A549 (cell line): Measurements from ENCODE around the gene CREB5. TPM values are rescaled to one million over a fixed set of nuclear protein-coding genes. Genes with fewer than 3 reads are reported as not detected.

Experiments
- ATAC-seq, 2 experiments: fragments of 200-7000 bp in 1 of 2; fragments of >200 bp in 1 of 2; cut with Nextera tagmentation in 1 of 2; cut with Tn5 transposase in 1 of 2; 3 replicates each; pipeline versions ENCODE4 v1.8.0 to v1.9.1; 2018 to 2020; ENCODE audit warnings: mild to moderate bottlenecking in 1 of 2, moderate library complexity in 1 of 2
- CTCF ChIA-PET: fragments of 300-600 bp; sonication (Branson Sonifier 250); formaldehyde crosslinking; extraction: SDS; loops from one replicate; lab custom pipeline; 2021; ENCODE audit warnings: antibody characterized with exemption, inconsistent platforms; lab: Yijun Ruan, JAX
- POLR2A ChIA-PET: fragments of 350-600 bp; formaldehyde crosslinking; extraction: SDS; loops from one replicate; lab custom pipeline; 2021; ENCODE audit warnings: antibody characterized with exemption, inconsistent platforms; lab: Yijun Ruan, JAX
- DNase-seq, 2 experiments: peaks; one replicate each; pipeline versions ENCODE4 v3.0.0 to v3.0.0-alpha.2; 2011 to 2016; ENCODE audit warnings: low read depth in 1 of 2, low spot score in 1 of 2
- FAIRE-seq: peaks from 2 replicates; lab custom pipeline; 2011; peaks lifted over from hg19 to GRCh38; lab: Jason Lieb, UNC
- H3K27ac ChIP-seq, 2 experiments: fragments of >200 bp; sonication (Bioruptor Twin); formaldehyde crosslinking; 3 replicates each; pipeline ENCODE4 v1.5.1; 2016 to 2017
- H3K4me1 ChIP-seq: fragments of >200 bp; sonication (Bioruptor Twin); formaldehyde crosslinking; 3 replicates; pipeline ENCODE4 v1.6.1; 2016
- H3K4me2 ChIP-seq: fragments of >200 bp; sonication (Bioruptor Twin); formaldehyde crosslinking; 3 replicates; pipeline ENCODE4 v1.6.1; 2016
- H3K4me3 ChIP-seq: fragments of >200 bp; sonication (Bioruptor Twin); formaldehyde crosslinking; 3 replicates; pipeline ENCODE4 v1.5.1; 2016
- H3K9me3 ChIP-seq: fragments of >200 bp; sonication (Bioruptor Twin); formaldehyde crosslinking; 3 replicates; pipeline ENCODE4 v1.6.1; 2016
- BCL3 ChIP-seq: fragments of >200 bp; sonication (Bioruptor Twin); formaldehyde crosslinking; IDR thresholded peaks from 3 replicates; pipeline ENCODE4 v1.6.1; 2016
- CTCF ChIP-seq: fragments of >200 bp; sonication (Bioruptor Twin); formaldehyde crosslinking; IDR thresholded peaks from 3 replicates; pipeline ENCODE4 v1.5.1; 2016
- E2F6 ChIP-seq: IDR thresholded peaks from 2 replicates; pipeline ENCODE4 v1.6.1; 2012; ENCODE audit warnings: low read depth, borderline replicate concordance
- EP300 ChIP-seq, 2 experiments: fragments of >200 bp; sonication (Bioruptor Twin); formaldehyde crosslinking; IDR thresholded peaks; 2 replicates in 1 of 2; 3 replicates in 1 of 2; pipeline ENCODE4 v1.6.1; 2016 to 2017
- FOXS1 ChIP-seq: fragments of 250-450 bp; sonication (Bioruptor Pico); IDR thresholded peaks from 2 replicates; pipeline ENCODE4 v1.5.0; 2020; ENCODE audit warnings: mild to moderate bottlenecking, moderate library complexity
- HOXB5 ChIP-seq: fragments of 250-450 bp; sonication (Bioruptor Pico); IDR thresholded peaks from 2 replicates; pipeline ENCODE4 v1.5.0; 2020; ENCODE audit warnings: mild to moderate bottlenecking, moderate library complexity
- JUN ChIP-seq, 2 experiments: fragments of >200 bp; sonication (Bioruptor Twin); formaldehyde crosslinking; IDR thresholded peaks; 2 replicates in 1 of 2; 3 replicates in 1 of 2; pipeline ENCODE4 v1.6.1; 2016 to 2017
- MYC ChIP-seq: IDR thresholded peaks from 2 replicates; pipeline ENCODE4 v1.6.1; 2012; ENCODE audit warnings: mild to moderate bottlenecking, inconsistent platforms, low read length, improper control_type of control experiment, borderline replicate concordance
- RARB ChIP-seq: fragments of 250-450 bp; sonication (Bioruptor Pico); IDR thresholded peaks from 2 replicates; pipeline ENCODE4 v1.8.0; 2021; ENCODE audit warnings: mild to moderate bottlenecking, moderate library complexity
- RCOR1 ChIP-seq: fragments of 150-350 bp; IDR thresholded peaks from 2 replicates; pipeline ENCODE4 v1.6.1; 2014; ENCODE audit warnings: antibody characterized with exemption, low read length, low read depth
- REST ChIP-seq: fragments of 200-600 bp; sonication (generic); IDR thresholded peaks from 2 replicates; pipeline ENCODE4 v1.6.1; 2016; ENCODE audit warnings: antibody characterized with exemption, mild to moderate bottlenecking, moderate library complexity
- RFX5 ChIP-seq: fragments of 450-650 bp; IDR thresholded peaks from 2 replicates; pipeline ENCODE4 v1.7.1; 2014; ENCODE audit warnings: antibody characterized with exemption, mild to moderate bottlenecking, moderate library complexity
- SMC3 ChIP-seq: fragments of >200 bp; sonication (Bioruptor Twin); formaldehyde crosslinking; IDR thresholded peaks from 3 replicates; pipeline ENCODE4 v1.6.1; 2018; ENCODE audit warnings: inconsistent platforms
- SREBF2 ChIP-seq: fragments of 450-650 bp; IDR thresholded peaks from 2 replicates; pipeline ENCODE4 v1.6.1; 2014; ENCODE audit warnings: mild to moderate bottlenecking, moderate library complexity
- TFCP2L1 ChIP-seq: fragments of 250-450 bp; sonication (Bioruptor Pico); IDR thresholded peaks from 2 replicates; pipeline ENCODE4 v1.5.0; 2021; ENCODE audit warnings: mild to moderate bottlenecking
- ZSCAN20 ChIP-seq: fragments of 250-450 bp; sonication (Bioruptor Pico); IDR thresholded peaks from 2 replicates; pipeline ENCODE4 v1.8.0; 2022; ENCODE audit warnings: mild to moderate bottlenecking, moderate library complexity
- whole genome bisulfite sequencing: methylation state at CpG from one replicate; pipeline ENCODE4 v1.1.6; 2017; ENCODE audit errors: missing lambda C conversion rate; 5-methylcytosine and 5-hydroxymethylcytosine counted together
- polyA plus RNA-seq, 4 experiments: library from polyadenylated mRNA; depleted of rRNA in 3 of 4; stranded (reverse); fragments of >200 nt; fragmentation: RNase III in 1 of 4; extraction: RNeasy Plus Mini Kit Qiagen cat#74134 plus additional on column Dnase treatment in 1 of 4; gene quantifications; 2 replicates in 3 of 4; 3 replicates in 1 of 4; pipeline ENCODE4 v1.2.3, GENCODE V29; 2011 to 2017

The CREB5 gene
- polyA plus RNA-seq, 2 of the 4 experiments (the other 2 are of a cell fraction) = 0.61 to 1.5 TPM

GRCh38 chr7:28488061-28488791 is 75.9 kb downstream of the CREB5 start:
- H3K4me2 ChIP-seq = no peak overlapping the region
- CTCF ChIA-PET = no interaction called here
- no peak for DNase-seq

More at GRCh38 chr7:28488061-28488791, 75.9 kb downstream of the CREB5 start:
- no peak overlapping the region for H3K27ac ChIP-seq
- FAIRE-seq = no peak
- H3K9me3 ChIP-seq = no peaks in the 10 kb centered on the region
- POLR2A ChIA-PET = no interaction called here
- no peak for ATAC-seq
- no peak for TF ChIP-seq SREBF2
- TF ChIP-seq TFCP2L1 (CRISPR knock-in tag) = no peak
- no peak for TF ChIP-seq EP300 (IDR thresholded peaks at IDR 0.05)
- no peak for TF ChIP-seq HOXB5 (CRISPR knock-in tag)
- no peak for TF ChIP-seq RCOR1
- TF ChIP-seq FOXS1 (CRISPR knock-in tag) = no peak
- no peak for TF ChIP-seq MYC
- TF ChIP-seq SMC3 = no peak
- no peak for TF ChIP-seq RFX5
- TF ChIP-seq RARB (CRISPR knock-in tag) = no peak
- TF ChIP-seq CTCF = no peak
- no peak for TF ChIP-seq REST
- no peak for TF ChIP-seq BCL3
- TF ChIP-seq JUN (IDR thresholded peaks at IDR 0.05) = no peak
- TF ChIP-seq E2F6 = no peak
- no peak for TF ChIP-seq ZSCAN20
- TF ChIP-seq, all 56 proteins: peak for 0
- no peaks in the 10 kb centered on the region for H3K4me1 ChIP-seq
- 41% methylated on average over 9 of the region's 9 CpGs for WGBS
- no peak overlapping the region for H3K4me3 ChIP-seq
